ENCODE results near the gene MYO5A. TPM values are rescaled to one million over a fixed set of nuclear protein-coding genes. Genes with fewer than 3 reads are reported as not detected.

MYO5A gene
- total and polyA plus RNA-seq, 9 of the 15 experiments (the other 6 are each of a cell fraction or from before 2014, with no cell fraction given), result 0.03 to 0.82 (median 0.40) TPM

DNA sequence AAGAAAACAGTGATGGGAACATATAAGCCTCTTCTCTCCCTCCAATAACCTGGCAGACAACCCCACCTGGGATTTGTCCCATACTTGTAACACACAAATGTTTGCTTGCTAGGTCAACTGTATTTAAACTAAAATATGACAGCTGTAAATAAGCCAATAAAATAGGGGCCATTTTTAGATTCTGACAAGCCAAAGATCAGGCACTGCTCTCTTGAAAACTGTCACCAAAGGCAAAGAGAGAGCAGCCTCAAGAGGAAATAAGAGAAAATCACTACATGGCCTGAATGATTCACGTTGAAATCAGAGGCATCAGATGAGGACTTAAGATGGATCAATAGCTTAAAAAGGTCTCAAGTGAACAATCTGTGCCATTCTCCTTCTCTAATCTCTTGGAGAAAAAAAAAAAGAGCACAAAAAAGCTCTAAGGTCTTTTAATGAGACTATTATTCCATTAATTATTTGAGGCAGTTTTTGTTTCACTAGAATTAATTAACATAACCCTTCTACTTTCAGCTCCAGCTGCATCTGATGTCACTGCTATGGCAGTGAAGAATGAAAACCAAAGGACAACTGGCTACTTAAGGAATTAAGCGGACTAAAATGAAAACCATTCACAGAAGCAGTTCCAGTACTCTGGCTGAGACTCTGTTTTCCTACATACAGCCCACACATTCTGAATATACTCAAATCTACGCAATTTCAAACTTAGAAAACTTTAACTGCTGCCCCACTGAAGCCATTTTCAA lies 19.0 kb downstream of the MYO5A start (continued):
- TF ChIP-seq RB1 (IDR thresholded peaks at IDR 0.05; ENCODE audit: low read depth) (no peak), TBP (optimal IDR thresholded peaks at IDR 0.05; ENCODE audit: low read depth, low read length) (no peak), HDGF (IDR thresholded peaks at IDR 0.05) (no peak), NFE2L1 (tag; IDR thresholded peaks at IDR 0.05; ENCODE audit: borderline replicate concordance, low read depth) (no peak), ZNF699 (CRISPR knock-in tag; IDR thresholded peaks at IDR 0.05; ENCODE audit: insufficient replicate concordance) (no peak), ZC3H4 (CRISPR knock-in tag; IDR thresholded peaks at IDR 0.05; ENCODE audit: borderline replicate concordance) (no peak), CXXC5 (CRISPR knock-in tag; IDR thresholded peaks at IDR 0.05) (no peak), HMG20B (CRISPR knock-in tag; IDR thresholded peaks at IDR 0.05) (no peak)
- TF ChIP-seq, protein P1, sequence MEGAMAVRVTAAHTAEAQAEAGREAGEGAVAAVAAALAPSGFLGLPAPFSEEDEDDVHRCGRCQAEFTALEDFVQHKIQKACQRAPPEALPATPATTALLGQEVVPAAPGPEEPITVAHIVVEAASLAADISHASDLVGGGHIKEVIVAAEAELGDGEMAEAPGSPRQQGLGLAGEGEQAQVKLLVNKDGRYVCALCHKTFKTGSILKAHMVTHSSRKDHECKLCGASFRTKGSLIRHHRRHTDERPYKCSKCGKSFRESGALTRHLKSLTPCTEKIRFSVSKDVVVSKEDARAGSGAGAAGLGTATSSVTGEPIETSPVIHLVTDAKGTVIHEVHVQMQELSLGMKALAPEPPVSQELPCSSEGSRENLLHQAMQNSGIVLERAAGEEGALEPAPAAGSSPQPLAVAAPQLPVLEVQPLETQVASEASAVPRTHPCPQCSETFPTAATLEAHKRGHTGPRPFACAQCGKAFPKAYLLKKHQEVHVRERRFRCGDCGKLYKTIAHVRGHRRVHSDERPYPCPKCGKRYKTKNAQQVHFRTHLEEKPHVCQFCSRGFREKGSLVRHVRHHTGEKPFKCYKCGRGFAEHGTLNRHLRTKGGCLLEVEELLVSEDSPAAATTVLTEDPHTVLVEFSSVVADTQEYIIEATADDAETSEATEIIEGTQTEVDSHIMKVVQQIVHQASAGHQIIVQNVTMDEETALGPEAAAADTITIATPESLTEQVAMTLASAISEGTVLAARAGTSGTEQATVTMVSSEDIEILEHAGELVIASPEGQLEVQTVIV (CRISPR knock-in tag; IDR thresholded peaks at IDR 0.05; ENCODE audit: borderline replicate concordance), result no peak
- TF ChIP-seq, protein P2, sequence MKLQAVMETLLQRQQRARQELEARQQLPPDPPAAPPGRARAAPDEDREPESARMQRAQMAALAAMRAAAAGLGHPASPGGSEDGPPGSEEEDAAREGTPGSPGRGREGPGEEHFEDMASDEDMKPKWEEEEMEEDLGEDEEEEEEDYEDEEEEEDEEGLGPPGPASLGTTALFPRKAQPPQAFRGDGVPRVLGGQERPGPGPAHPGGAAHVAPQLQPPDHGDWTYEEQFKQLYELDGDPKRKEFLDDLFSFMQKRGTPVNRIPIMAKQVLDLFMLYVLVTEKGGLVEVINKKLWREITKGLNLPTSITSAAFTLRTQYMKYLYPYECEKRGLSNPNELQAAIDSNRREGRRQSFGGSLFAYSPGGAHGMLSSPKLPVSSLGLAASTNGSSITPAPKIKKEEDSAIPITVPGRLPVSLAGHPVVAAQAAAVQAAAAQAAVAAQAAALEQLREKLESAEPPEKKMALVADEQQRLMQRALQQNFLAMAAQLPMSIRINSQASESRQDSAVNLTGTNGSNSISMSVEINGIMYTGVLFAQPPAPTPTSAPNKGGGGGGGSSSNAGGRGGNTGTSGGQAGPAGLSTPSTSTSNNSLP (IDR thresholded peaks at IDR 0.05; ENCODE audit: borderline replicate concordance, low read depth, low read length), result no peak

Data from K562 (cell line).